NT2/D1 (cell line): ENCODE measurements around the gene CRYL1.

Source experiments
- SUZ12 ChIP-seq: IDR thresholded peaks from 2 replicates; pipeline ENCODE4 v1.6.1; 2011; ENCODE audit not compliant: insufficient read length, insufficient read depth; ENCODE audit errors: extremely low read depth
- YY1 ChIP-seq: IDR thresholded peaks from 2 replicates; pipeline ENCODE4 v1.6.1; 2011; ENCODE audit not compliant: insufficient read length, insufficient read depth
- ZNF274 ChIP-seq: IDR thresholded peaks from 2 replicates; pipeline ENCODE4 v1.6.1; 2011; ENCODE audit warnings: mild to moderate bottlenecking, low read depth, low read length

- TF ChIP-seq SUZ12 (no peak), YY1 (no peak), ZNF274 (no peak)
Measured at GRCh38 chr13:20366056-20366455, 159.6 kb downstream of the CRYL1 start.
